ENCODE data around the gene SLC9A3.

Gene SLC9A3

GRCh38 chr5:538271-538771, 14.1 kb upstream of the SLC9A3 start:
- DNase-seq, result no peak

- no peak for DNase-seq
These were observed 13.4 kb upstream of the SLC9A3 start for GRCh38 chr5:537621-538071.

GRCh38 chr5:537098-537497, 12.8 kb upstream of the SLC9A3 start:
- DNase-seq, result no peak

GRCh38 chr5:535846-536698, 11.8 kb upstream of the SLC9A3 start:
- DNase-seq, result no peak

GRCh38 chr5:534743-535671, 10.8 kb upstream of the SLC9A3 start:
- DNase-seq, result no peak

GRCh38 chr5:533955-534742, 9.9 kb upstream of the SLC9A3 start:
- DNase-seq, result no peak

- no peak for DNase-seq
These were observed 9.2 kb upstream of the SLC9A3 start for GRCh38 chr5:533243-533954.

- no peak for DNase-seq
These were observed 8.4 kb upstream of the SLC9A3 start for GRCh38 chr5:532521-533242.

GRCh38 chr5:531749-532315, 7.6 kb upstream of the SLC9A3 start:
- no peak for DNase-seq

- no peak for DNase-seq
These were observed 7.0 kb upstream of the SLC9A3 start for GRCh38 chr5:531101-531748.

GRCh38 chr5:530001-530955, 6.0 kb upstream of the SLC9A3 start:
- no peak for DNase-seq

GRCh38 chr5:528629-529511, 4.6 kb upstream of the SLC9A3 start:
- DNase-seq, result no peak

- no peak for DNase-seq
These were observed 3.7 kb upstream of the SLC9A3 start for GRCh38 chr5:527646-528628.

GRCh38 chr5:526456-527088, 2.3 kb upstream of the SLC9A3 start:
- no peak for DNase-seq

GRCh38 chr5:525916-526315, 1.7 kb upstream of the SLC9A3 start:
- DNase-seq, result no peak
